ENCODE data around the gene SPN. TPM values are rescaled to one million over a fixed set of nuclear protein-coding genes. Genes with fewer than 3 reads are reported as not detected.

Gene SPN
- total RNA-seq, 1 experiment from 2014 or later: 1.3 TPM

- ATAC-seq: peak; percentile 82
- POLR2A ChIA-PET: interaction anchor here (0.6 kb wide), 1 partner anchor 63 kb away, joined by 3 read pairs; no protein-coding TSS in a partner anchor
- no TSS peak for BruUV-seq (replicated peaks)
These were observed 13.0 kb downstream of the SPN start for GRCh38 chr16:29675811-29676643.

More at GRCh38 chr16:29675811-29676643, 13.0 kb downstream of the SPN start:
- peak; percentile 5 for DNase-seq (ENCODE audit: low read depth, low spot score)
- Histone ChIP-seq H3K4me1 (ENCODE audit: control insufficient read depth, insufficient read depth, low read length) (peaks cover 7% of the 10 kb centered on the region), H3K36me3 (ENCODE audit: control insufficient read depth, insufficient read depth, low read length) (no peaks in the 10 kb centered on the region), H3K9me3 (ENCODE audit: control insufficient read depth, insufficient read depth, low read depth, low read length) (no peaks in the 10 kb centered on the region), H3K4me3 (ENCODE audit: low read depth in 2 of 2, low read length in 2 of 2) (no peak overlapping the region), H3K27me3 (ENCODE audit: control insufficient read depth, insufficient read depth, low read length) (no peaks in the 10 kb centered on the region), H3K27ac (ENCODE audit: low read length) (no peak overlapping the region)
- intact Hi-C loops (cut with micrococcal nuclease; ENCODE audit: unreplicated experiment): no loop called here
- CTCF ChIA-PET: interaction anchor here (0.6 to 1.0 kb wide), 3 partner anchors 22 to 224 kb away, joined by 3 read pairs; partner anchors contain the start of gene ASPHD1
- in situ Hi-C loops (cut with HindIII; ENCODE audit: low pct_unique_long_range_greater_than_20kb, low sequenced_read_pairs): no loop called here
- TF ChIP-seq SIN3A (IDR thresholded peaks at IDR 0.05; ENCODE audit: borderline replicate concordance, insufficient read depth, low read depth, low read length): no peak
- no peak for TF ChIP-seq POLR2AphosphoS5 (IDR thresholded peaks at IDR 0.05; ENCODE audit: low read depth, low read length)
- TF ChIP-seq REST (IDR thresholded peaks at IDR 0.05; ENCODE audit: insufficient read depth in 1 of 2, low read depth in 2 of 2, low read length in 1 of 2): no peak
- TF ChIP-seq CTCF (IDR thresholded peaks at IDR 0.05): no peak
- TF ChIP-seq TCF7L2 (IDR thresholded peaks at IDR 0.05; ENCODE audit: low read depth, low read length): no peak
